ENCODE measurements around the gene MYOC.

MYOC gene

GRCh38 chr1:171680339-171680738 lies 27.9 kb upstream of the MYOC start:
- TF ChIP-seq YY1 (IDR thresholded peaks at IDR 0.05; ENCODE audit: low read depth) (no peak), RAD21 (IDR thresholded peaks at IDR 0.05; ENCODE audit: low read depth) (no peak), EP300 (IDR thresholded peaks at IDR 0.05; ENCODE audit: borderline replicate concordance) (no peak), FOXM1 (IDR thresholded peaks at IDR 0.05; ENCODE audit: borderline replicate concordance, low read depth) (no peak), MAX (IDR thresholded peaks at IDR 0.05) (no peak), CEBPB (IDR thresholded peaks at IDR 0.05) (no peak), NFIC (IDR thresholded peaks at IDR 0.05) (no peak), EGR1 (IDR thresholded peaks at IDR 0.05) (no peak), ZBTB7A (IDR thresholded peaks at IDR 0.05; ENCODE audit: low read depth) (no peak), TCF12 (IDR thresholded peaks at IDR 0.05; ENCODE audit: low read depth) (no peak), TAF1 (IDR thresholded peaks at IDR 0.05; ENCODE audit: low read depth) (no peak), TEAD4 (IDR thresholded peaks at IDR 0.05) (no peak)
- TF ChIP-seq, protein P1, sequence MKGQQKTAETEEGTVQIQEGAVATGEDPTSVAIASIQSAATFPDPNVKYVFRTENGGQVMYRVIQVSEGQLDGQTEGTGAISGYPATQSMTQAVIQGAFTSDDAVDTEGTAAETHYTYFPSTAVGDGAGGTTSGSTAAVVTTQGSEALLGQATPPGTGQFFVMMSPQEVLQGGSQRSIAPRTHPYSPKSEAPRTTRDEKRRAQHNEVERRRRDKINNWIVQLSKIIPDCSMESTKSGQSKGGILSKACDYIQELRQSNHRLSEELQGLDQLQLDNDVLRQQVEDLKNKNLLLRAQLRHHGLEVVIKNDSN (IDR thresholded peaks at IDR 0.05) = no peak

DNA sequence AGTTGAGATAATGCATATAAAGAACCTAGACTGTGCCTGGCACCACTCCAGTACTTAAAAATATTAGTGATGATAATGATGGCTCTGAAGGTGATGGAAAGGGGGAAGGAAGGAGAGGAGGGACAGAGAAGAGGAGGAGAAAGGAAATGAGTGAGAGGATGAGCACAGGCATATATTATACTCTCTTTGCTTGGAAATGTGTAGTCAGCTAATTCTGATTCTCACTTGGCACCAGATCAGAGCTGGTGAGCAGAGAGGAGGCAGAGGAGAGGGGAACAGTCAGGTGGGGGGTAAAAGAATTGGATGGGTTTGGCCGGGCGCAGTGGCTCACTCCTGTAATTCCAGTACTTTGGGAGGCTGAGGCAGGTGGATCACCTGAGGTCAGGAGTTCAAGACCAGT lies 24.3 kb upstream of the MYOC start:
- TF ChIP-seq TCF12 (IDR thresholded peaks at IDR 0.05; ENCODE audit: low read depth) = no peak
- TF ChIP-seq, protein P1 (IDR thresholded peaks at IDR 0.05) = no peak
- no peak for TF ChIP-seq EP300 (IDR thresholded peaks at IDR 0.05; ENCODE audit: borderline replicate concordance)
- no peak for TF ChIP-seq CREB1 (IDR thresholded peaks at IDR 0.05; ENCODE audit: low read depth)
- TF ChIP-seq FOXM1 (IDR thresholded peaks at IDR 0.05; ENCODE audit: borderline replicate concordance, low read depth) = no peak
- TF ChIP-seq EGR1 (IDR thresholded peaks at IDR 0.05) = no peak
- no peak for TF ChIP-seq TEAD4 (IDR thresholded peaks at IDR 0.05)
- TF ChIP-seq, protein P2, sequence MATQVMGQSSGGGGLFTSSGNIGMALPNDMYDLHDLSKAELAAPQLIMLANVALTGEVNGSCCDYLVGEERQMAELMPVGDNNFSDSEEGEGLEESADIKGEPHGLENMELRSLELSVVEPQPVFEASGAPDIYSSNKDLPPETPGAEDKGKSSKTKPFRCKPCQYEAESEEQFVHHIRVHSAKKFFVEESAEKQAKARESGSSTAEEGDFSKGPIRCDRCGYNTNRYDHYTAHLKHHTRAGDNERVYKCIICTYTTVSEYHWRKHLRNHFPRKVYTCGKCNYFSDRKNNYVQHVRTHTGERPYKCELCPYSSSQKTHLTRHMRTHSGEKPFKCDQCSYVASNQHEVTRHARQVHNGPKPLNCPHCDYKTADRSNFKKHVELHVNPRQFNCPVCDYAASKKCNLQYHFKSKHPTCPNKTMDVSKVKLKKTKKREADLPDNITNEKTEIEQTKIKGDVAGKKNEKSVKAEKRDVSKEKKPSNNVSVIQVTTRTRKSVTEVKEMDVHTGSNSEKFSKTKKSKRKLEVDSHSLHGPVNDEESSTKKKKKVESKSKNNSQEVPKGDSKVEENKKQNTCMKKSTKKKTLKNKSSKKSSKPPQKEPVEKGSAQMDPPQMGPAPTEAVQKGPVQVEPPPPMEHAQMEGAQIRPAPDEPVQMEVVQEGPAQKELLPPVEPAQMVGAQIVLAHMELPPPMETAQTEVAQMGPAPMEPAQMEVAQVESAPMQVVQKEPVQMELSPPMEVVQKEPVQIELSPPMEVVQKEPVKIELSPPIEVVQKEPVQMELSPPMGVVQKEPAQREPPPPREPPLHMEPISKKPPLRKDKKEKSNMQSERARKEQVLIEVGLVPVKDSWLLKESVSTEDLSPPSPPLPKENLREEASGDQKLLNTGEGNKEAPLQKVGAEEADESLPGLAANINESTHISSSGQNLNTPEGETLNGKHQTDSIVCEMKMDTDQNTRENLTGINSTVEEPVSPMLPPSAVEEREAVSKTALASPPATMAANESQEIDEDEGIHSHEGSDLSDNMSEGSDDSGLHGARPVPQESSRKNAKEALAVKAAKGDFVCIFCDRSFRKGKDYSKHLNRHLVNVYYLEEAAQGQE (IDR thresholded peaks at IDR 0.05; ENCODE audit: low read depth) = no peak
- no peak for TF ChIP-seq RAD21 (IDR thresholded peaks at IDR 0.05; ENCODE audit: low read depth)
- no peak for TF ChIP-seq ZBTB7A (IDR thresholded peaks at IDR 0.05; ENCODE audit: low read depth)
- TF ChIP-seq NFIC (IDR thresholded peaks at IDR 0.05) = no peak
- TF ChIP-seq MAX (IDR thresholded peaks at IDR 0.05) = no peak
- no peak for TF ChIP-seq YY1 (IDR thresholded peaks at IDR 0.05; ENCODE audit: low read depth)
- TF ChIP-seq TAF1 (IDR thresholded peaks at IDR 0.05; ENCODE audit: low read depth) = no peak
- TF ChIP-seq CEBPB (IDR thresholded peaks at IDR 0.05) = no peak

DNA sequence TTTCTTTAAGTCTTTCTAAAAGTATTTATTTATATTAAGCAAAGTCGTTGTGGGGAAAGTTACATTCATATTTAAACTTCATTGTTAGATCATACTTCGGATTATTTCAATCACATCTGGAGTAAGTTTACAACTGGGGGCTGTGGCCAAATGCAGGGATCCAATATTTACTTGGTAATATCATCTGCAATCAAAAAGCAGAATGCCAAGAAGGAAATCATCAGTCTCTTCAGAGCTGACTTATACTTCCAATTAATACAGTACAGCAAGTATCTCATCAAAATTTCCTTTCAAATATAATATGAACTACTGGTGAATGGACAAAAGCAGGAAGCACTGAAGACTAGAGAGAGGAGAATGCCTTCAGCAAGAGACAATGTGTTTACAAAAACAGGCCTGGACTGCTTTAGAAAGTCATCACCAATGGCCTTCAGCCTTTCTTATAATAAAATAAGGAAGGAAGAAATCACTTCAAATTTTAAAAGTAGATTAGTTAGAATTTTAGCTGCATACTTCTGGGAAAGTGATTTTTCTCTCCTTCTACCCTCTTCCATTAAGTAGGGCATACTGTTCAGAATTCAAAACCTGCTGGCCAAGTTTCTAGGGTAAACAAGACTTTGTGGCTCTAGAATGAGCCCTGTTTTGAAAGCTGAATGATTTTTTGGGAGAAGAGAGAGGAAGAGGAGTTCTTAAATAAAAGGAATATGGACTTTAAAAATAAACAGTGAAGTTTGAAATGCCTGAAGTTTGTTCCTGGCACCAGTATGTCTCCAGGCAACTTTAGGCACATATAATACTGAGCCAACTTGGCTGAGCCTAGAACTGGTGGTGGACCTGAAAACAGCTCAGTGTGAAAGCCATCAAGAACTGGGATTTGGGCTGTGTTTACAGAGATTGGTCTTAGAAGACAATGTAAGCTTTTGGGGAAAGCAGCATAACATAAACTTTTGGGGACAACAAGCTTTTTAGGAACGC lies 22.2 kb upstream of the MYOC start:
- no peak for TF ChIP-seq EGR1 (IDR thresholded peaks at IDR 0.05)
- TF ChIP-seq TAF1 (IDR thresholded peaks at IDR 0.05; ENCODE audit: low read depth) = no peak
- TF ChIP-seq FOXM1 (IDR thresholded peaks at IDR 0.05; ENCODE audit: borderline replicate concordance, low read depth) = no peak
- TF ChIP-seq MAX (IDR thresholded peaks at IDR 0.05) = no peak
- TF ChIP-seq, protein P1 (IDR thresholded peaks at IDR 0.05) = no peak
- TF ChIP-seq TCF12 (IDR thresholded peaks at IDR 0.05; ENCODE audit: low read depth) = no peak
- no peak for TF ChIP-seq CEBPB (IDR thresholded peaks at IDR 0.05)
- no peak for TF ChIP-seq TEAD4 (IDR thresholded peaks at IDR 0.05)
- TF ChIP-seq NFIC (IDR thresholded peaks at IDR 0.05) = no peak
- no peak for TF ChIP-seq ZBTB7A (IDR thresholded peaks at IDR 0.05; ENCODE audit: low read depth)
- TF ChIP-seq, protein P2 (IDR thresholded peaks at IDR 0.05; ENCODE audit: low read depth) = no peak
- no peak for TF ChIP-seq EP300 (IDR thresholded peaks at IDR 0.05; ENCODE audit: borderline replicate concordance)
- no peak for TF ChIP-seq CREB1 (IDR thresholded peaks at IDR 0.05; ENCODE audit: low read depth)
- TF ChIP-seq YY1 (IDR thresholded peaks at IDR 0.05; ENCODE audit: low read depth) = no peak
- no peak for TF ChIP-seq RAD21 (IDR thresholded peaks at IDR 0.05; ENCODE audit: low read depth)

DNA sequence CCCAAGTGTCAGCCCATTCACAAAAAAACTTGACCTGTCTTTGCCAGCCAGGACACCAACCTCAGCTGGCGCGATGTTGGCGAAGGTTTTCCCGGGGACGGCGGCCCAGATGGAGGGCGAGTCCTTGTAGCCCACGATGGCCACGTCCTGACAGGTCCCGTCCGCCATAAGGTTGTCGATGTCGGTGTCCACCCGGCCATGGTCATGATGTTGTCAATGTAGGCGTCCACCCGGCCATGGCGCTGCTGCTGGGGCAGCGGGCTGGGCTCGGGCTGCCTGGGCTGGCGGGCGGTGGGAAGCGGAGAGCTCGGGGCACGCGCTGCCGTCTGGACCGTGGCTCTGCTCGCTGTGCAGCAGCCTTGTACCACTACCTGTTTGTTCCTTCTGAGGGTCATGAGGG lies 18.3 kb upstream of the MYOC start:
- TF ChIP-seq, protein P1 (IDR thresholded peaks at IDR 0.05) = no peak
- TF ChIP-seq TCF12 (IDR thresholded peaks at IDR 0.05; ENCODE audit: low read depth) = no peak
